ENCODE data around the gene SERPINB8. TPM values are rescaled to one million over a fixed set of nuclear protein-coding genes. Genes with fewer than 3 reads are reported as not detected.

SERPINB8 gene
- total and polyA plus RNA-seq, 2 of the 13 experiments (the other 11 are each of a cell fraction or from before 2014, with no cell fraction given) = 0.95 to 2.2 TPM

DNA sequence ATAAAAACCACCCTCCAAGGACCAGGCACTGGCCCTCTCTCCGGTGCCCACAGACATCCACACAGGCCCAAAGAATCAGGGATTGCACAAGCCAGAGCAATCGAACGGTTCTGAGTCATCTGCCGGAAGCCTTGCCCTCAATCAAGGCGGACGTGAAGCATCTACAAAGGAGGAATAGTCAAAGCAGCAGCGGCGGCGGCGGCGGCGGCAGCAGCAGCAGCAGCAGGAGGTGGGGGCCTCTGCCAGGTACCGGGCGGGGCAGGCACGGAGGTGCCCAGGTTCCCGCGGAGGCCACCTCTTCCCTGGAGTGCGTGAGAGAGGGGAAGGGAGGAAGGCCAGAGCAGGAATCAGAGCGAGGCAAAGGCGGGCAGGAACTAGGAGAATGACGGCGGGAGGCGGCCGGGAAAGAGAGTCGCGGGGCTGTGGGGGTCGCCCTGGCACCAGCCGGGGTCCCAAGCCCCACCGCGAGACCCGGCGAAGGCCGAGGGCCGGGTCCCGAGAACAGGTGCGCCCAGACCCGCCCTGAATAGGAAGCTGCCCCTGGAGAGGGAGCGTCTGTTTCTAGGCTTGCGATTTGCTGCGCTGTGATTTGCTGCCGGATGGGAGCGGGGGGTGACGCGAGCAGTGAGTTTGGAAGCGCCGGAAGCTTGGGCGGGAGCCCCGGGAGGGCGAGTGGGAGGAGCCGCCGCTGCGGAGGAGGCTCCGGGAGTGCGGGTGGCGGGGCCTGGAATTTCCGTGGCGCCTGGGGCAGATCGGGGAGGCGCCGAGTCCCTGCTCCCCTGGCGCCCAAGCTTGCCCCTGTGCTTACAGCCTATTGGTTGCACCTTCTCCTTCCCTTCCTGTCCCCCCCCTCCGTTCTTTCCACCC lies at the start of gene SERPINB8 (continued):
- TF ChIP-seq ARID4A (CRISPR knock-in tag; IDR thresholded peaks at IDR 0.05; ENCODE audit: borderline replicate concordance) (peak; percentile 69; the same call in 1 of the 2 replicates), ZNF264 (CRISPR knock-in tag; IDR thresholded peaks at IDR 0.05) (no peak), KDM4B (CRISPR knock-in tag; IDR thresholded peaks at IDR 0.05) (no peak), ZNF646 (CRISPR knock-in tag; IDR thresholded peaks at IDR 0.05) (no peak), HMGA1 (CRISPR knock-in tag; conservative IDR thresholded peaks at IDR 0.05) (no peak), THAP7 (CRISPR knock-in tag; IDR thresholded peaks at IDR 0.05) (0 out of 2 replicates have a peak, but pooled peaks have one; percentile 54), MATR3 (CRISPR knock-in tag; IDR thresholded peaks at IDR 0.05) (no peak), SOX6 (IDR thresholded peaks at IDR 0.05) (no peak), SOX6 (CRISPR knock-in tag; IDR thresholded peaks at IDR 0.05) (peak; percentile 51; the same call in 1 of the 2 replicates), ZNF225 (CRISPR knock-in tag; IDR thresholded peaks at IDR 0.05) (no peak), HNRNPLL (IDR thresholded peaks at IDR 0.05; ENCODE audit: low read depth, low read length, poor library complexity, severe bottlenecking) (peak; percentile 49), GABPA (IDR thresholded peaks at IDR 0.05; ENCODE audit: low read depth, low read length) (peak; percentile 63), GABPA (CRISPR knock-in tag; IDR thresholded peaks at IDR 0.05; ENCODE audit: low read depth) (peak; percentile 87)
- TF ChIP-seq, protein P1, sequence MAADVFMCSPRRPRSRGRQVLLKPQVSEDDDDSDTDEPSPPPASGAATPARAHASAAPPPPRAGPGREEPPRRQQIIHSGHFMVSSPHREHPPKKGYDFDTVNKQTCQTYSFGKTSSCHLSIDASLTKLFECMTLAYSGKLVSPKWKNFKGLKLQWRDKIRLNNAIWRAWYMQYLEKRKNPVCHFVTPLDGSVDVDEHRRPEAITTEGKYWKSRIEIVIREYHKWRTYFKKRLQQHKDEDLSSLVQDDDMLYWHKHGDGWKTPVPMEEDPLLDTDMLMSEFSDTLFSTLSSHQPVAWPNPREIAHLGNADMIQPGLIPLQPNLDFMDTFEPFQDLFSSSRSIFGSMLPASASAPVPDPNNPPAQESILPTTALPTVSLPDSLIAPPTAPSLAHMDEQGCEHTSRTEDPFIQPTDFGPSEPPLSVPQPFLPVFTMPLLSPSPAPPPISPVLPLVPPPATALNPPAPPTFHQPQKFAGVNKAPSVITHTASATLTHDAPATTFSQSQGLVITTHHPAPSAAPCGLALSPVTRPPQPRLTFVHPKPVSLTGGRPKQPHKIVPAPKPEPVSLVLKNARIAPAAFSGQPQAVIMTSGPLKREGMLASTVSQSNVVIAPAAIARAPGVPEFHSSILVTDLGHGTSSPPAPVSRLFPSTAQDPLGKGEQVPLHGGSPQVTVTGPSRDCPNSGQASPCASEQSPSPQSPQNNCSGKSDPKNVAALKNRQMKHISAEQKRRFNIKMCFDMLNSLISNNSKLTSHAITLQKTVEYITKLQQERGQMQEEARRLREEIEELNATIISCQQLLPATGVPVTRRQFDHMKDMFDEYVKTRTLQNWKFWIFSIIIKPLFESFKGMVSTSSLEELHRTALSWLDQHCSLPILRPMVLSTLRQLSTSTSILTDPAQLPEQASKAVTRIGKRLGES (CRISPR knock-in tag; IDR thresholded peaks at IDR 0.05; ENCODE audit: borderline replicate concordance) = no peak
